GM21423 (cell line): ENCODE results near the gene DOK4.
A peak's percentile ranks its signal among the peaks of the same experiment; 100 is the strongest.

ENCODE experiments used
- ATAC-seq: cut with Tn5 transposase; IDR thresholded peaks from one replicate; pipeline ENCODE4 v1.9.1; 2021; ENCODE audit warnings: mild to moderate bottlenecking, moderate library complexity; ENCODE audit not compliant: unreplicated experiment

The DOK4 gene

GRCh38 chr16:57478396-57479204, 7.7 kb downstream of the DOK4 start:
- no peak for ATAC-seq

- ATAC-seq: no peak
These were observed 8.6 kb downstream of the DOK4 start for GRCh38 chr16:57477531-57478202.

GRCh38 chr16:57476546-57477410, 9.5 kb downstream of the DOK4 start:
- no peak for ATAC-seq

GRCh38 chr16:57475711-57476339, 10.5 kb downstream of the DOK4 start:
- ATAC-seq: peak; percentile 89

GRCh38 chr16:57474671-57475661, 11.3 kb downstream of the DOK4 start:
- ATAC-seq: no peak

- no peak for ATAC-seq
These were observed 12.4 kb downstream of the DOK4 start for GRCh38 chr16:57473906-57474305.

GRCh38 chr16:57473176-57473840, 13.0 kb downstream of the DOK4 start:
- no peak for ATAC-seq

GRCh38 chr16:57472665-57473060, 13.6 kb downstream of the DOK4 start:
- ATAC-seq: no peak

GRCh38 chr16:57471852-57472664, 14.2 kb downstream of the DOK4 start:
- no peak for ATAC-seq

- ATAC-seq: no peak
These were observed 15.1 kb downstream of the DOK4 start for GRCh38 chr16:57471209-57471608.

- no peak for ATAC-seq
These were observed 15.6 kb downstream of the DOK4 start for GRCh38 chr16:57470711-57471110.

- no peak for ATAC-seq
These were observed 16.3 kb downstream of the DOK4 start for GRCh38 chr16:57469917-57470470.

GRCh38 chr16:57469046-57469445, 17.2 kb downstream of the DOK4 start:
- no peak for ATAC-seq

GRCh38 chr16:57468346-57468745, 17.9 kb downstream of the DOK4 start:
- no peak for ATAC-seq

GRCh38 chr16:57464523-57464922, 21.8 kb downstream of the DOK4 start:
- ATAC-seq: no peak

GRCh38 chr16:57462978-57463362, 23.3 kb downstream of the DOK4 start:
- no peak for ATAC-seq

- peak; percentile 88 for ATAC-seq
These were observed 23.9 kb downstream of the DOK4 start, which contains the start of gene POLR2C for GRCh38 chr16:57462209-57462977. POLR2C (plus strand) TSS chr16:57462679; CDS start chr16:57462725, 46 bp downstream.
